ENCODE results near the gene CDH13.
A peak's percentile ranks its signal among the peaks of the same experiment; 100 is the strongest.

The CDH13 gene

GRCh38 chr16:82626791-82627261, at the start of gene CDH13:
CDH13 (plus strand) TSS chr16:82626969.
- Histone ChIP-seq H3K36me3 (ENCODE audit: control insufficient read depth, insufficient read depth, low read length) (no peaks in the 10 kb centered on the region), H3K9ac (ENCODE audit: low read length) (peak within 1 kb of the TSS; percentile 36), H3K27me3 (ENCODE audit: control insufficient read depth, insufficient read depth, low read length) (peaks cover 42% of the 10 kb centered on the region)

GRCh38 chr16:82580298-82580890, 46.4 kb upstream of the CDH13 start:
- Histone ChIP-seq H3K4me1 (ENCODE audit: control insufficient read depth, insufficient read depth, low read length) (peaks cover 5% of the 10 kb centered on the region), H3K27me3 (ENCODE audit: control insufficient read depth, insufficient read depth, low read length) (no peaks in the 10 kb centered on the region), H3K9me3 (ENCODE audit: control insufficient read depth, low read length) (no peaks in the 10 kb centered on the region), H3K9ac (ENCODE audit: low read length) (no peak overlapping the region), H3K4me3 (ENCODE audit: low read length) (no peak overlapping the region), H3K36me3 (ENCODE audit: control insufficient read depth, insufficient read depth, low read length) (no peaks in the 10 kb centered on the region)

More at GRCh38 chr16:82626791-82627261, at the start of gene CDH13:
- Histone ChIP-seq H3K4me3 (ENCODE audit: low read length) (no peak within 1 kb of the TSS), H3K4me1 (ENCODE audit: control insufficient read depth, insufficient read depth, low read length) (peaks cover 9% of the 10 kb centered on the region), H3K9me3 (ENCODE audit: control insufficient read depth, low read length) (no peaks in the 10 kb centered on the region)

GRCh38 chr16:82582975-82583374, 43.8 kb upstream of the CDH13 start:
- Histone ChIP-seq H3K27me3 (ENCODE audit: control insufficient read depth, insufficient read depth, low read length) (no peaks in the 10 kb centered on the region), H3K9me3 (ENCODE audit: control insufficient read depth, low read length) (no peaks in the 10 kb centered on the region), H3K4me3 (ENCODE audit: low read length) (no peak overlapping the region), H3K9ac (ENCODE audit: low read length) (no peak overlapping the region), H3K4me1 (ENCODE audit: control insufficient read depth, insufficient read depth, low read length) (peaks cover 11% of the 10 kb centered on the region), H3K36me3 (ENCODE audit: control insufficient read depth, insufficient read depth, low read length) (no peaks in the 10 kb centered on the region)

- Histone ChIP-seq H3K27me3 (ENCODE audit: control insufficient read depth, insufficient read depth, low read length) (no peaks in the 10 kb centered on the region), H3K4me1 (ENCODE audit: control insufficient read depth, insufficient read depth, low read length) (peaks cover 11% of the 10 kb centered on the region), H3K36me3 (ENCODE audit: control insufficient read depth, insufficient read depth, low read length) (no peaks in the 10 kb centered on the region), H3K4me3 (ENCODE audit: low read length) (no peak overlapping the region), H3K9ac (ENCODE audit: low read length) (no peak overlapping the region), H3K9me3 (ENCODE audit: control insufficient read depth, low read length) (no peaks in the 10 kb centered on the region)
These were observed 43.3 kb upstream of the CDH13 start for GRCh38 chr16:82583422-82583821.

DNA sequence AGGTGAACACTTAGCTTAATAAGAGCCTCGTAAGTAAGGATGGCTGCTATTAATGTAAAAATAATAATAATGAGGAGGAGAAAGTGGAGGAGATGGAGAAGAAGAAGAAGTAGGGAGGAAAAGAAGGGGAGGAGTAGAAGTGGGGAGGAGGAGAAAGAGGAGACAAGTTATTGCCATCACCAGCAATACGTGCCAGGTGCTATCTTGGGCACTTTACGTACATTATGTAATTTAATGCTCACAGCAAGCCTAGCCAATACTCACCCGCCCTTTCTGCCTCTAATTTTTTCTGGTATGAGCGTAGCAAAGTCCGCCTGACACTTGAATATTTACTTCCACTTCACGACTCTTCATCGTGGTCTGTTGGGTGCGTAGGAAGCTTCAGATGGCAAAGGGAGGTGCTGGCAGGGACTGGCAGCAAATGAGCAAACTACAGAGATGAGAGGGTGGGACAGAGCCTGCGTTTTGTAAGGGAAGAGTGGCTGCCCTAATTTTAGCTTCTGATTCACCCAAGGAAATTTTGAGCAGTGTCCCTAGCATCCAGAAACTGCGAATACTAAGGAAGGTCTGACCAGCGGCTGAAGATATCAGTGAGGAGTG, 42.1 kb upstream of the CDH13 start:
- H3K36me3 ChIP-seq (ENCODE audit: control insufficient read depth, insufficient read depth, low read length) = no peaks in the 10 kb centered on the region
- no peak overlapping the region for H3K4me3 ChIP-seq (ENCODE audit: low read length)
- H3K9me3 ChIP-seq (ENCODE audit: control insufficient read depth, low read length) = no peaks in the 10 kb centered on the region
- H3K27me3 ChIP-seq (ENCODE audit: control insufficient read depth, insufficient read depth, low read length) = no peaks in the 10 kb centered on the region
- H3K4me1 ChIP-seq (ENCODE audit: control insufficient read depth, insufficient read depth, low read length) = peaks cover 9% of the 10 kb centered on the region
- H3K9ac ChIP-seq (ENCODE audit: low read length) = no peak overlapping the region

GRCh38 chr16:82585675-82586074, 41.1 kb upstream of the CDH13 start:
- H3K4me3 ChIP-seq (ENCODE audit: low read length) = no peak overlapping the region
- H3K27me3 ChIP-seq (ENCODE audit: control insufficient read depth, insufficient read depth, low read length) = no peaks in the 10 kb centered on the region
- H3K4me1 ChIP-seq (ENCODE audit: control insufficient read depth, insufficient read depth, low read length) = peaks cover 6% of the 10 kb centered on the region
- H3K9me3 ChIP-seq (ENCODE audit: control insufficient read depth, low read length) = no peaks in the 10 kb centered on the region
- H3K36me3 ChIP-seq (ENCODE audit: control insufficient read depth, insufficient read depth, low read length) = no peaks in the 10 kb centered on the region
- no peak overlapping the region for H3K9ac ChIP-seq (ENCODE audit: low read length)

GRCh38 chr16:82586130-82586529, 40.6 kb upstream of the CDH13 start:
- H3K36me3 ChIP-seq (ENCODE audit: control insufficient read depth, insufficient read depth, low read length) = no peaks in the 10 kb centered on the region
- H3K9me3 ChIP-seq (ENCODE audit: control insufficient read depth, low read length) = no peaks in the 10 kb centered on the region
- H3K4me3 ChIP-seq (ENCODE audit: low read length) = no peak overlapping the region
- no peak overlapping the region for H3K9ac ChIP-seq (ENCODE audit: low read length)
- no peaks in the 10 kb centered on the region for H3K27me3 ChIP-seq (ENCODE audit: control insufficient read depth, insufficient read depth, low read length)
- H3K4me1 ChIP-seq (ENCODE audit: control insufficient read depth, insufficient read depth, low read length) = peaks cover 6% of the 10 kb centered on the region

DNA sequence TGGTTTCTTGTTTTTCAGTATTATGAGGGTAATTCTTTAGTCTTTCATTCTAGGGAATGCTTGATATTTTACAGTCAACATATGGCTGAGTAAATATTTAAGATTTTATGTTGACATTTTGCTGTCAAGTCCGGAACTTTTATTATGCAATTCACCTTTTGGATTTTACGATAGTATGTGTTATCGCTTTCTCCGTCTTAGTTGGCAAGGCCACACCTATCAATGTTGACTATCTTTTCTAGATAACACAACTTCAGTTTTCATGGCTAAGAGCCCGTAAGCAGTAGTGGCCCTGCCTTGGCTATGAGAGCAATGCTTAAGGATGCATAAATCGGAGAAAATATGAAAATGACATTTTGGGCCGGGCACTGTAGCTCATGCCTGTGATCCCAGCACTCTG, 39.5 kb upstream of the CDH13 start:
- H3K9me3 ChIP-seq (ENCODE audit: control insufficient read depth, low read length) = no peaks in the 10 kb centered on the region
- no peaks in the 10 kb centered on the region for H3K27me3 ChIP-seq (ENCODE audit: control insufficient read depth, insufficient read depth, low read length)
- no peak overlapping the region for H3K4me3 ChIP-seq (ENCODE audit: low read length)
- H3K9ac ChIP-seq (ENCODE audit: low read length) = no peak overlapping the region
- H3K36me3 ChIP-seq (ENCODE audit: control insufficient read depth, insufficient read depth, low read length) = no peaks in the 10 kb centered on the region
- H3K4me1 ChIP-seq (ENCODE audit: control insufficient read depth, insufficient read depth, low read length) = peaks cover 6% of the 10 kb centered on the region

- Histone ChIP-seq H3K9ac (ENCODE audit: low read length) (no peak overlapping the region), H3K9me3 (ENCODE audit: control insufficient read depth, low read length) (no peaks in the 10 kb centered on the region), H3K4me1 (ENCODE audit: control insufficient read depth, insufficient read depth, low read length) (peaks cover 6% of the 10 kb centered on the region), H3K27me3 (ENCODE audit: control insufficient read depth, insufficient read depth, low read length) (no peaks in the 10 kb centered on the region), H3K36me3 (ENCODE audit: control insufficient read depth, insufficient read depth, low read length) (no peaks in the 10 kb centered on the region), H3K4me3 (ENCODE audit: low read length) (no peak overlapping the region)
These were observed 37.4 kb upstream of the CDH13 start for GRCh38 chr16:82589407-82589806.

- H3K36me3 ChIP-seq (ENCODE audit: control insufficient read depth, insufficient read depth, low read length) = no peaks in the 10 kb centered on the region
- H3K9me3 ChIP-seq (ENCODE audit: control insufficient read depth, low read length) = no peaks in the 10 kb centered on the region
- H3K9ac ChIP-seq (ENCODE audit: low read length) = no peak overlapping the region
- no peaks in the 10 kb centered on the region for H3K4me1 ChIP-seq (ENCODE audit: control insufficient read depth, insufficient read depth, low read length)
- H3K4me3 ChIP-seq (ENCODE audit: low read length) = no peak overlapping the region
- no peaks in the 10 kb centered on the region for H3K27me3 ChIP-seq (ENCODE audit: control insufficient read depth, insufficient read depth, low read length)
These were observed 32.7 kb upstream of the CDH13 start for GRCh38 chr16:82594114-82594513.

DNA sequence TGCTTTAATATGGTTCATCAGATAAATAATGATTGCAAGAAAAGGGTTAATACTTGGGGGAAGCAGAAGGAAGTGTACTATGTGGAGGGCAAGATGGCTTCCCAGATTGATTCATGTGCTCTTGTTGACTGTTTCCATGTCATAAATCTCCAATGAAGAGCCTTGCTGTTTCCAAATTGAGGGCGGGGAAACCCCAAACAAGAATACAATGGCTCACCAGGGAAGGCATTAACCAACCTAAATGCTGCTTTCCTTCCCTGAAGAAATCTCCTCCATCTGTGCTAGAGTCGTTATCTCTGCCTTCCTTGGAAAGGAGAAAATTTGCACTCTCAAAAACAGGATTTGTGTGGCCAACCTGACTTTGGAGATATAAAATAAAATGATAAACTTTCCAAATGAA, 28.0 kb upstream of the CDH13 start:
- no peaks in the 10 kb centered on the region for H3K4me1 ChIP-seq (ENCODE audit: control insufficient read depth, insufficient read depth, low read length)
- no peaks in the 10 kb centered on the region for H3K36me3 ChIP-seq (ENCODE audit: control insufficient read depth, insufficient read depth, low read length)
- H3K9me3 ChIP-seq (ENCODE audit: control insufficient read depth, low read length) = no peaks in the 10 kb centered on the region
- H3K9ac ChIP-seq (ENCODE audit: low read length) = no peak overlapping the region
- H3K4me3 ChIP-seq (ENCODE audit: low read length) = no peak overlapping the region
- peaks cover 5% of the 10 kb centered on the region for H3K27me3 ChIP-seq (ENCODE audit: control insufficient read depth, insufficient read depth, low read length)

DNA sequence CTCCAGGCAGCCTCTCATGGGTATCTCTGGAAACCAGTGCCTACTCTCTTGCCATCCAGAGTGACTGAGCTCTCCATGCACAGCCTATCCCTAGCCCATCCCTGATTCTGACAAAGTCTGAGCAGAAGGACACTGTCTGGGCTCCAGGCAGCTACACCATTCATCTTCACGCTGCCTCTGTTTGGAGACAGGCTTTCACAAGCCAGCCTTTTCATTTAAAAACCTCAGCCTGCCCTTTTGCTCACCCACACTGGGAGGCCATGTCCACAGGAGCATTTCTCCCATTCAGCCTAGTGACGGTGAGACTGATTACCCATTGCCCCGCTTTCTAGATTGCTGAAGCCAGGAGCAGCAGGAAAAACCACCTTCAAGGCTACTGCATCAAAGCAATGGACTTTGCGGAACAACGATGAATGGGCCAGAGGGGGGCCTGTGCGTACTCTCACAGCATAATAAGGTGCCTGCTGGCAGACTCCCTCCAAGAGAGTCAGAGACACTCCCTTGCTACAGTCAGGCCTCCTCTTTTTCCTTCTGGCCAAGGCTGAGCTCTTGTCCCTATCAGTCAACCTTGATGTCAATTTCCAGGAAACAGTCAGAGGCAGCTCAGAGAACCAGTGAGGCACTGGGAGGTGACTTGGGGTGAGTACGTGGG, 24.7 kb upstream of the CDH13 start:
- Histone ChIP-seq H3K9ac (ENCODE audit: low read length) (no peak overlapping the region), H3K36me3 (ENCODE audit: control insufficient read depth, insufficient read depth, low read length) (no peaks in the 10 kb centered on the region), H3K4me1 (ENCODE audit: control insufficient read depth, insufficient read depth, low read length) (no peaks in the 10 kb centered on the region), H3K27me3 (ENCODE audit: control insufficient read depth, insufficient read depth, low read length) (peaks cover 5% of the 10 kb centered on the region), H3K9me3 (ENCODE audit: control insufficient read depth, low read length) (no peaks in the 10 kb centered on the region), H3K4me3 (ENCODE audit: low read length) (no peak overlapping the region)

Measured in mucosa of stomach (tissue), 1 donor.